Measurements from ENCODE around the gene MUS81. TPM values are rescaled to one million over a fixed set of nuclear protein-coding genes. Genes with fewer than 3 reads are reported as not detected.
A peak's percentile ranks its signal among the peaks of the same experiment; 100 is the strongest.

The MUS81 gene
- total and polyA plus RNA-seq, 2 of the 13 experiments (the other 11 are each of a cell fraction or from before 2014, with no cell fraction given), result 25.6 to 30.2 TPM

DNA sequence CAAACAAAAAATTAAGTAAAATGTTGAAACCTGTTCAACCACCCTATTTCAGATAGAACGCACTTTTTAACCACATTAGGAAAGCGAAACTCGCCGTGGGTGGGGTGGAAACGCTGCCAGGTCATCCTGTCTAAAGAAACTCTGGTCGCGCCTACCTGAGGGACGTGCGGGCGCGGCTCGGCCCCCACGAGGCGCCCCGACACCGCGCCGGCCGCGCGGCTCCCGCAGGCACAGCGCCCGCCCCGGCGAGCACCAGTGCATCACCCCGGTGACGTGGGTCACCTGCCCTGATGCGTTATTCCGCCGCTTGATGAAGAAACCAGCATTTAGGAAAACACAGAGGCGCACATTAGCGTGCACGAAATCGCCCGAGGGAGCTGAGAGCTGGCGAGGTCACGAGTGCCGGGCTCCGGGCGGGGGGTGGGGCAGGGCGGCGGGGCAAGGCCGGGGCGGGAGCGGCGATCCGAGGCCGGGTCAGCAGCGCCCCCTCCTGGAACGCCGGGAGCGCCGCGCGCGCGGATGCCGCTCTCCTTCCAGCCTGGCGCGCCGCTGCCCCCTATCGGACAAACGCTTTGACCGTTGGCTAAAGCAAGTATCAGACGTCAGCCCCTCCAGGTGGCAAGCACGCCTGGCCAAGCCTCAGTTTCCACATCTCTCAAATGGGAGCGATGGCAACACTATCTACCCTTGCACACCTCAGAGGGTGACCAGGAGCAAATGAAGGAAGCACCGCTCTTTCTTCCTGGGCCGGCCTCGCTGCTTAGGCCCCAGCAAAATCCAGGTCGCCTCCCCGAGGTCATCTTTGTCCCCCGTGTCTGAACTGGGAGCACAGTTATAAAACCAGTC lies 42.2 kb upstream of the MUS81 start (continued):
- TF ChIP-seq PRMT3 (CRISPR knock-in tag; IDR thresholded peaks at IDR 0.05; ENCODE audit: borderline replicate concordance, low read depth), result no peak
- TF ChIP-seq SPEN (CRISPR knock-in tag; IDR thresholded peaks at IDR 0.05; ENCODE audit: low read depth), result peak; percentile 35
- TF ChIP-seq SALL2 (CRISPR knock-in tag; IDR thresholded peaks at IDR 0.05), result peak; percentile 73
- TF ChIP-seq NFYC (CRISPR knock-in tag; IDR thresholded peaks at IDR 0.05), result no peak
- no peak for TF ChIP-seq MAFF (IDR thresholded peaks at IDR 0.05; ENCODE audit: low read depth, low read length)
- TF ChIP-seq ZNF235 (CRISPR knock-in tag; IDR thresholded peaks at IDR 0.05; ENCODE audit: borderline replicate concordance), result 0 out of 2 replicates have a peak, but pooled peaks have one; percentile 44
- no peak for TF ChIP-seq KDM3A (CRISPR knock-in tag; IDR thresholded peaks at IDR 0.05; ENCODE audit: low read depth)
- TF ChIP-seq HMG20A (CRISPR knock-in tag; IDR thresholded peaks at IDR 0.05; ENCODE audit: borderline replicate concordance), result no peak
- TF ChIP-seq, protein P1, sequence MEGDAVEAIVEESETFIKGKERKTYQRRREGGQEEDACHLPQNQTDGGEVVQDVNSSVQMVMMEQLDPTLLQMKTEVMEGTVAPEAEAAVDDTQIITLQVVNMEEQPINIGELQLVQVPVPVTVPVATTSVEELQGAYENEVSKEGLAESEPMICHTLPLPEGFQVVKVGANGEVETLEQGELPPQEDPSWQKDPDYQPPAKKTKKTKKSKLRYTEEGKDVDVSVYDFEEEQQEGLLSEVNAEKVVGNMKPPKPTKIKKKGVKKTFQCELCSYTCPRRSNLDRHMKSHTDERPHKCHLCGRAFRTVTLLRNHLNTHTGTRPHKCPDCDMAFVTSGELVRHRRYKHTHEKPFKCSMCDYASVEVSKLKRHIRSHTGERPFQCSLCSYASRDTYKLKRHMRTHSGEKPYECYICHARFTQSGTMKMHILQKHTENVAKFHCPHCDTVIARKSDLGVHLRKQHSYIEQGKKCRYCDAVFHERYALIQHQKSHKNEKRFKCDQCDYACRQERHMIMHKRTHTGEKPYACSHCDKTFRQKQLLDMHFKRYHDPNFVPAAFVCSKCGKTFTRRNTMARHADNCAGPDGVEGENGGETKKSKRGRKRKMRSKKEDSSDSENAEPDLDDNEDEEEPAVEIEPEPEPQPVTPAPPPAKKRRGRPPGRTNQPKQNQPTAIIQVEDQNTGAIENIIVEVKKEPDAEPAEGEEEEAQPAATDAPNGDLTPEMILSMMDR (CRISPR knock-in tag; IDR thresholded peaks at IDR 0.05), result peak; percentile 95
- TF ChIP-seq, protein P2, sequence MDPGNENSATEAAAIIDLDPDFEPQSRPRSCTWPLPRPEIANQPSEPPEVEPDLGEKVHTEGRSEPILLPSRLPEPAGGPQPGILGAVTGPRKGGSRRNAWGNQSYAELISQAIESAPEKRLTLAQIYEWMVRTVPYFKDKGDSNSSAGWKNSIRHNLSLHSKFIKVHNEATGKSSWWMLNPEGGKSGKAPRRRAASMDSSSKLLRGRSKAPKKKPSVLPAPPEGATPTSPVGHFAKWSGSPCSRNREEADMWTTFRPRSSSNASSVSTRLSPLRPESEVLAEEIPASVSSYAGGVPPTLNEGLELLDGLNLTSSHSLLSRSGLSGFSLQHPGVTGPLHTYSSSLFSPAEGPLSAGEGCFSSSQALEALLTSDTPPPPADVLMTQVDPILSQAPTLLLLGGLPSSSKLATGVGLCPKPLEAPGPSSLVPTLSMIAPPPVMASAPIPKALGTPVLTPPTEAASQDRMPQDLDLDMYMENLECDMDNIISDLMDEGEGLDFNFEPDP (CRISPR knock-in tag; conservative IDR thresholded peaks at IDR 0.05), result no peak
- TF ChIP-seq, protein P3, sequence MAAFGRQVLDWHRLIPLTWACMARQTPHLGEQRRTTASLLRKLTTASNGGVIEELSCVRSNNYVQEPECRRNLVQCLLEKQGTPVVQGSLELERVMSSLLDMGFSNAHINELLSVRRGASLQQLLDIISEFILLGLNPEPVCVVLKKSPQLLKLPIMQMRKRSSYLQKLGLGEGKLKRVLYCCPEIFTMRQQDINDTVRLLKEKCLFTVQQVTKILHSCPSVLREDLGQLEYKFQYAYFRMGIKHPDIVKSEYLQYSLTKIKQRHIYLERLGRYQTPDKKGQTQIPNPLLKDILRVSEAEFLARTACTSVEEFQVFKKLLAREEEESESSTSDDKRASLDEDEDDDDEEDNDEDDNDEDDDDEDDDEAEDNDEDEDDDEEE (CRISPR knock-in tag; IDR thresholded peaks at IDR 0.05), result no peak
- no peak for TF ChIP-seq NR2F6 (IDR thresholded peaks at IDR 0.05)
- peak; percentile 49; the same call in 1 of the 2 replicates for TF ChIP-seq NR2F6 (CRISPR knock-in tag; IDR thresholded peaks at IDR 0.05)
- TF ChIP-seq, protein P4, sequence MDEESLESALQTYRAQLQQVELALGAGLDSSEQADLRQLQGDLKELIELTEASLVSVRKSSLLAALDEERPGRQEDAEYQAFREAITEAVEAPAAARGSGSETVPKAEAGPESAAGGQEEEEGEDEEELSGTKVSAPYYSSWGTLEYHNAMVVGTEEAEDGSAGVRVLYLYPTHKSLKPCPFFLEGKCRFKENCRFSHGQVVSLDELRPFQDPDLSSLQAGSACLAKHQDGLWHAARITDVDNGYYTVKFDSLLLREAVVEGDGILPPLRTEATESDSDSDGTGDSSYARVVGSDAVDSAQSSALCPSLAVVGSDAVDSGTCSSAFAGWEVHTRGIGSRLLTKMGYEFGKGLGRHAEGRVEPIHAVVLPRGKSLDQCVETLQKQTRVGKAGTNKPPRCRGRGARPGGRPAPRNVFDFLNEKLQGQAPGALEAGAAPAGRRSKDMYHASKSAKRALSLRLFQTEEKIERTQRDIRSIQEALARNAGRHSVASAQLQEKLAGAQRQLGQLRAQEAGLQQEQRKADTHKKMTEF (CRISPR knock-in tag; IDR thresholded peaks at IDR 0.05), result peak; percentile 46; the same call in 1 of the 2 replicates
- no peak for TF ChIP-seq ZNF616 (CRISPR knock-in tag; IDR thresholded peaks at IDR 0.05; ENCODE audit: low read depth)
- TF ChIP-seq TSC22D2 (CRISPR knock-in tag; IDR thresholded peaks at IDR 0.05; ENCODE audit: borderline replicate concordance), result no peak
- TF ChIP-seq PAF1 (CRISPR knock-in tag; IDR thresholded peaks at IDR 0.05), result no peak
- TF ChIP-seq, protein P5, sequence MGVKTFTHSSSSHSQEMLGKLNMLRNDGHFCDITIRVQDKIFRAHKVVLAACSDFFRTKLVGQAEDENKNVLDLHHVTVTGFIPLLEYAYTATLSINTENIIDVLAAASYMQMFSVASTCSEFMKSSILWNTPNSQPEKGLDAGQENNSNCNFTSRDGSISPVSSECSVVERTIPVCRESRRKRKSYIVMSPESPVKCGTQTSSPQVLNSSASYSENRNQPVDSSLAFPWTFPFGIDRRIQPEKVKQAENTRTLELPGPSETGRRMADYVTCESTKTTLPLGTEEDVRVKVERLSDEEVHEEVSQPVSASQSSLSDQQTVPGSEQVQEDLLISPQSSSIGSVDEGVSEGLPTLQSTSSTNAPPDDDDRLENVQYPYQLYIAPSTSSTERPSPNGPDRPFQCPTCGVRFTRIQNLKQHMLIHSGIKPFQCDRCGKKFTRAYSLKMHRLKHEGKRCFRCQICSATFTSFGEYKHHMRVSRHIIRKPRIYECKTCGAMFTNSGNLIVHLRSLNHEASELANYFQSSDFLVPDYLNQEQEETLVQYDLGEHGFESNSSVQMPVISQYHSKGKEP (CRISPR knock-in tag; IDR thresholded peaks at IDR 0.05), result no peak
- TF ChIP-seq, protein P6, sequence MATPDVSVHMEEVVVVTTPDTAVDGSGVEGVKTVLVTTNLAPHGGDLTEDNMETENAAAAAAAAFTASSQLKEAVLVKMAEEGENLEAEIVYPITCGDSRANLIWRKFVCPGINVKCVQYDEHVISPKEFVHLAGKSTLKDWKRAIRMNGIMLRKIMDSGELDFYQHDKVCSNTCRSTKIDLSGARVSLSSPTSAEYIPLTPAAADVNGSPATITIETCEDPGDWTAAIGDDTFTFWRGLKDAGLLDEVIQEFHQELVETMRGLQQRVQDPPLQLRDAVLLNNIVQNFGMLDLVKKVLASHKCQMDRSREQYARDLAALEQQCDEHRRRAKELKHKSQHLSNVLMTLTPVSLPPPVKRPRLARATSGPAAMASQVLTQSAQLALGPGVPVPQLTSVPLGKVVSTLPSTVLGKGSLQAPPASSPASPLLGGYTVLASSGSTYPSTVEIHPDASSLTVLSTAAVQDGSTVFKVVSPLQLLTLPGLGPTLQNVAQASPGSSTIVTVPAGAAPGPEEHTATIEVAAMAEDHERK (CRISPR knock-in tag; IDR thresholded peaks at IDR 0.05; ENCODE audit: low read depth), result no peak
- peak; percentile 55 for TF ChIP-seq HDAC1 (CRISPR knock-in tag; IDR thresholded peaks at IDR 0.05)

Measured in HepG2 (cell line).